Measurements from ENCODE around the gene SLC25A36. TPM values are rescaled to one million over a fixed set of nuclear protein-coding genes. Genes with fewer than 3 reads are reported as not detected.
A peak's percentile ranks its signal among the peaks of the same experiment; 100 is the strongest.
"Not testable (repeated sequence)": the region's sequence is repeated elsewhere in the genome, so short reads cannot be mapped to it uniquely, and the experiment has no call there.

Gene SLC25A36
- total RNA-seq, 1 donor from 2014 or later: 67.7 TPM

DNA sequence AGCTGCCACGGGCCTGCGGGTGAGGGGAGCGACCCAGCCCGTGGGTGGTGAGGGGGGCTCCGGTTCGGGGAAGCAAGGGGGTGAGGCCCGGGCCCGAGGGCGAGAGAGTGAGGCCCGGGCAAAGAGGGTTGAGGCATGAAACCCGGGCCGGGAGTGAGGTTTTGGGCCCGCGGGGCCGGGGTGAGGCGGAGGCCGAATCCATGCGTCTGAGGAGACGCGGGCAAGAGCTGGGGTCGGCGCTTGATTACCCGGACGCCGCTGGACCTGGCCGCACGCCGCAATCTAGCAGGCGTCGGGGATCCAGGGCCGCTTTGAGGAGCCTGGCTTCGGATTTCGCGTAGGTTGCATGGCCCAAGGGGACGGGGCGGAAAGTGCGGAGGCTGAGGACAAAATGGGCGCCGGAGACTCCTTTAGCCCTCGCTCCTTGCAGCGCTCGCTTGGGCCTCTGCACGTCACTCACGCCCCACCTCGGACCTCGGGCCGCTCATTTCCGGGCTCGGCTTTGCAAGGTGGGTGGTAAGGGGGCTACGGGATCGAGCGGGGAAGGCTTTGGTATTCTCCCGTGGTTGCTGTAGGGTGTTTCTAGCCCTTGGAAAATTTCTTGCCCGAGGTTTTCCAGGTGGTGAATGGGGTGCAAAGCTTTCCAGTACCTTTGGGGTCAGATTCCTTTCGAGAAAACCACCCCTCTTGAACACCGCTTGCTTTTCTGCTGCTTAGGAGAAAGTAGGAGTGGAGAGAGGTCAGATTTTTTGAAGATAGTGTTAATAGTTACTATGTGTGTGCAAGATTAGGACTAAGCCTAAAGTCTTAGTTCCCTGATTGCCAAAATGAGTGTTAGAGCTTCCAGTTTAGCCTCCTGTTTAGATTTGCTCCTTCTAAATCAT is 827 bp downstream of the SLC25A36 start:
- DNase-seq: peak; percentile 61
- Histone ChIP-seq H3K9me3 (replicated peaks) (peaks cover 7% of the 10 kb centered on the region), H3K4me3 (peak overlapping the region; percentile 94), H3K4me1 (peaks cover 54% of the 10 kb centered on the region), H3K27me3 (ENCODE audit: low read depth) (no peaks in the 10 kb centered on the region), H3K27ac (replicated peaks) (peak overlapping the region; percentile 98), H3K36me3 (no peaks in the 10 kb centered on the region)
- intact Hi-C loops (cut with micrococcal nuclease): no loop called here
- TF ChIP-seq, protein P1, sequence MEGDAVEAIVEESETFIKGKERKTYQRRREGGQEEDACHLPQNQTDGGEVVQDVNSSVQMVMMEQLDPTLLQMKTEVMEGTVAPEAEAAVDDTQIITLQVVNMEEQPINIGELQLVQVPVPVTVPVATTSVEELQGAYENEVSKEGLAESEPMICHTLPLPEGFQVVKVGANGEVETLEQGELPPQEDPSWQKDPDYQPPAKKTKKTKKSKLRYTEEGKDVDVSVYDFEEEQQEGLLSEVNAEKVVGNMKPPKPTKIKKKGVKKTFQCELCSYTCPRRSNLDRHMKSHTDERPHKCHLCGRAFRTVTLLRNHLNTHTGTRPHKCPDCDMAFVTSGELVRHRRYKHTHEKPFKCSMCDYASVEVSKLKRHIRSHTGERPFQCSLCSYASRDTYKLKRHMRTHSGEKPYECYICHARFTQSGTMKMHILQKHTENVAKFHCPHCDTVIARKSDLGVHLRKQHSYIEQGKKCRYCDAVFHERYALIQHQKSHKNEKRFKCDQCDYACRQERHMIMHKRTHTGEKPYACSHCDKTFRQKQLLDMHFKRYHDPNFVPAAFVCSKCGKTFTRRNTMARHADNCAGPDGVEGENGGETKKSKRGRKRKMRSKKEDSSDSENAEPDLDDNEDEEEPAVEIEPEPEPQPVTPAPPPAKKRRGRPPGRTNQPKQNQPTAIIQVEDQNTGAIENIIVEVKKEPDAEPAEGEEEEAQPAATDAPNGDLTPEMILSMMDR (IDR thresholded peaks at IDR 0.05; ENCODE audit: borderline replicate concordance): no peak

- Histone ChIP-seq H3K27me3 (ENCODE audit: low read depth) (no peaks in the 10 kb centered on the region), H3K4me1 (peaks cover 69% of the 10 kb centered on the region), H3K27ac (replicated peaks) (peak overlapping the region; percentile 98), H3K36me3 (no peaks in the 10 kb centered on the region), H3K4me3 (peak overlapping the region; percentile 94), H3K9me3 (replicated peaks) (no peaks in the 10 kb centered on the region)
- intact Hi-C loops (cut with micrococcal nuclease): no loop called here
- TF ChIP-seq, protein P1 (IDR thresholded peaks at IDR 0.05; ENCODE audit: borderline replicate concordance): no peak
- no peak for DNase-seq
Measured at GRCh38 chr3:140943781-140944552, 2.3 kb downstream of the SLC25A36 start.

- Histone ChIP-seq H3K4me3 (no peak overlapping the region), H3K27ac (replicated peaks) (no peak overlapping the region), H3K4me1 (peaks cover 100% of the 10 kb centered on the region), H3K36me3 (no peaks in the 10 kb centered on the region), H3K27me3 (ENCODE audit: low read depth) (no peaks in the 10 kb centered on the region), H3K9me3 (replicated peaks) (no peaks in the 10 kb centered on the region)
- TF ChIP-seq, protein P1 (IDR thresholded peaks at IDR 0.05; ENCODE audit: borderline replicate concordance): no peak
- intact Hi-C loops (cut with micrococcal nuclease): no loop called here
- DNase-seq: no peak
Measured at GRCh38 chr3:140948460-140949249, 7.0 kb downstream of the SLC25A36 start.

DNA sequence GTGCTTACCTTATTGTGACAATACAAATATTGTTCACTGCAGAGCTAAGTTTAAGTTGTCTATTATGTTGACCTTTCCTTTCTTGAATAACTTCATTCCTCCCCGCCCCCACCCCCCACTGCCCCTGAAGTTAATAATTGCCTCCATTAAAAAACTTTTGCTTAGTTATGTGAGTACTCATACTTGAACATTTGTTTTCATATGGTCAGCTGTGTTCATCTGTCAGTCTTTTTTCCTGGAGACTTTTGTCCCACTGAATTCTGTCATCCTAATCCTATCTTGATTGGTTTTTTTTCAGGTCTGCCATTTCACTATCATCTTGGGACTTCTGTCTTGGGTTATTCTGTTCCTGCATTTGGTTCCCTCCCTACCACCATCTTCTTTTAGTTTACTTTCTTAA is 8.5 kb downstream of the SLC25A36 start:
- H3K9me3 ChIP-seq (replicated peaks): no peaks in the 10 kb centered on the region
- H3K27me3 ChIP-seq (ENCODE audit: low read depth): no peaks in the 10 kb centered on the region
- no peak overlapping the region for H3K27ac ChIP-seq (replicated peaks)
- H3K4me3 ChIP-seq: no peak overlapping the region
- intact Hi-C loops (cut with micrococcal nuclease): no loop called here
- H3K36me3 ChIP-seq: no peaks in the 10 kb centered on the region
- TF ChIP-seq, protein P1 (IDR thresholded peaks at IDR 0.05; ENCODE audit: borderline replicate concordance): no peak
- H3K4me1 ChIP-seq: peaks cover 100% of the 10 kb centered on the region
- DNase-seq: no peak

GRCh38 chr3:140950863-140951262 is 9.2 kb downstream of the SLC25A36 start:
- no peak for DNase-seq
- Histone ChIP-seq H3K36me3 (no peaks in the 10 kb centered on the region), H3K9me3 (replicated peaks) (no peaks in the 10 kb centered on the region), H3K4me1 (peaks cover 100% of the 10 kb centered on the region), H3K27ac (replicated peaks) (no peak overlapping the region), H3K27me3 (ENCODE audit: low read depth) (no peaks in the 10 kb centered on the region), H3K4me3 (no peak overlapping the region)
- TF ChIP-seq, protein P1 (IDR thresholded peaks at IDR 0.05; ENCODE audit: borderline replicate concordance): no peak
- intact Hi-C loops (cut with micrococcal nuclease): no loop called here

- Histone ChIP-seq H3K27ac (replicated peaks) (peak overlapping the region; percentile 38), H3K4me1 (peaks cover 100% of the 10 kb centered on the region)
- DNase-seq; intact Hi-C loops (cut with micrococcal nuclease); H3K27me3 ChIP-seq (ENCODE audit: low read depth); H3K4me3 ChIP-seq; H3K9me3 ChIP-seq (replicated peaks); H3K36me3 ChIP-seq: not testable (repeated sequence)
Measured at GRCh38 chr3:140951750-140952149, 10.1 kb downstream of the SLC25A36 start.
